T-cell (primary cell): ENCODE results near the gene FOXF2. TPM values are rescaled to one million over a fixed set of nuclear protein-coding genes. Genes with fewer than 3 reads are reported as not detected.

Experiments
- ATAC-seq, 4 experiments: fragments of 200-7000 bp in 3 of 4; fragments of 150-1000 bp in 1 of 4; cut with Tn5 transposase; replicated peaks in 1 of 4; 1 replicate in 3 of 4; 2 replicates in 1 of 4; pipeline ENCODE4 v1.10.0; 2021; ENCODE audit warnings: moderate library complexity in 3 of 4, mild to moderate bottlenecking in 2 of 4, moderate number of reproducible peaks in 1 of 4
- CTCF ChIA-PET, 2 donors: fragments of 300-600 bp; sonication (Branson Sonifier 250); formaldehyde crosslinking; loops; one replicate each; lab custom pipeline; 2022; ENCODE audit warnings: antibody characterized with exemption in 2 of 2; lab: Charles Lee
- POLR2A ChIA-PET, 2 donors: fragments of 300-600 bp; sonication (Branson Sonifier 250); formaldehyde crosslinking; loops; one replicate each; lab custom pipeline; 2022; ENCODE audit warnings: antibody characterized with exemption in 2 of 2; lab: Charles Lee
- DNase-seq, 35 experiments: peaks; one replicate each; pipeline versions ENCODE4 v3.0.0 to v3.0.0-alpha.2; 2013 to 2023
- H3K27ac ChIP-seq: one replicate; pipeline ENCODE4 v1.5.1; 2013; ENCODE audit warnings: low read length
- H3K27me3 ChIP-seq, 2 experiments: replicated peaks in 1 of 2; 1 replicate in 1 of 2; 2 replicates in 1 of 2; pipeline versions ENCODE4 v1.6.1 to v1.7.0; 2013; ENCODE audit warnings: low read length in 1 of 2, mixed read lengths in 1 of 2; ENCODE audit not compliant: control insufficient read depth in 2 of 2, insufficient read depth in 2 of 2; ENCODE audit errors: extremely low read depth in 1 of 2
- H3K36me3 ChIP-seq, 2 donors: 1 replicate in 1 of 2; 2 replicates in 1 of 2; pipeline versions ENCODE4 v1.6.1 to v1.7.0; 2013; ENCODE audit warnings: low read length in 1 of 2; ENCODE audit not compliant: control insufficient read depth in 2 of 2, insufficient read depth in 1 of 2; ENCODE audit errors: extremely low read depth in 1 of 2
- H3K4me1 ChIP-seq, 2 experiments: 1 replicate in 1 of 2; 2 replicates in 1 of 2; pipeline versions ENCODE4 v1.6.1 to v1.7.0; 2013; ENCODE audit warnings: low read length in 2 of 2, mixed read lengths in 1 of 2; ENCODE audit not compliant: insufficient read depth in 2 of 2, control insufficient read depth in 1 of 2; ENCODE audit errors: extremely low read depth in 1 of 2
- H3K4me3 ChIP-seq, 2 donors: 1 replicate in 1 of 2; 2 replicates in 1 of 2; pipeline versions ENCODE4 v1.5.1 to v1.7.0; 2013; ENCODE audit warnings: mild to moderate bottlenecking in 2 of 2, low read length in 1 of 2, moderate library complexity in 1 of 2; ENCODE audit not compliant: control insufficient read depth in 1 of 2; ENCODE audit errors: extremely low read depth in 1 of 2
- H3K9me3 ChIP-seq: 2 replicates; pipeline ENCODE4 v1.7.0; 2013
- H3K27ac Mint-ChIP-seq, 2 donors: one replicate each; pipeline ENCODE4 v1.8.0; 2020 to 2021; ENCODE audit warnings: mild to moderate bottlenecking in 2 of 2, mixed read lengths in 2 of 2
- H3K27me3 Mint-ChIP-seq, 2 donors: one replicate each; pipeline ENCODE4 v1.8.0; 2021 to 2022; ENCODE audit warnings: mixed read lengths in 2 of 2
- H3K36me3 Mint-ChIP-seq: one replicate; pipeline ENCODE4 v1.8.0; 2021; ENCODE audit warnings: mixed read lengths
- H3K4me1 Mint-ChIP-seq, 3 donors: one replicate each; pipeline ENCODE4 v1.8.0; 2020 to 2022; ENCODE audit warnings: mixed read lengths in 3 of 3, mild to moderate bottlenecking in 1 of 3
- H3K4me3 Mint-ChIP-seq, 3 donors: one replicate each; pipeline ENCODE4 v1.8.0; 2020 to 2022; ENCODE audit warnings: mild to moderate bottlenecking in 3 of 3, mixed read lengths in 3 of 3, moderate library complexity in 3 of 3
- H3K9me3 Mint-ChIP-seq, 3 donors: one replicate each; pipeline ENCODE4 v1.8.0; 2020 to 2022; ENCODE audit warnings: mixed read lengths in 3 of 3
- WGBS: methylation state at CpG from one replicate; pipeline ENCODE4 v1.1.5; 2013; ENCODE audit warnings: missing lambda C conversion rate; ENCODE audit not compliant: insufficient coverage; 5-methylcytosine and 5-hydroxymethylcytosine counted together
- total RNA-seq, 35 experiments: library from RNA in 6 of 35; stranded (reverse) in 6 of 35; fragments of 120-200 nt in 1 of 35; gene quantifications; one replicate each; pipeline versions ENCODE4 v1.2.1 to v1.2.4 and lab custom pipeline; 2013 to 2026

FOXF2 gene
- total RNA-seq, 5 donors from 2014 or later (not counting 1 experiment from before 2014, with no cell fraction given): not detected

DNA sequence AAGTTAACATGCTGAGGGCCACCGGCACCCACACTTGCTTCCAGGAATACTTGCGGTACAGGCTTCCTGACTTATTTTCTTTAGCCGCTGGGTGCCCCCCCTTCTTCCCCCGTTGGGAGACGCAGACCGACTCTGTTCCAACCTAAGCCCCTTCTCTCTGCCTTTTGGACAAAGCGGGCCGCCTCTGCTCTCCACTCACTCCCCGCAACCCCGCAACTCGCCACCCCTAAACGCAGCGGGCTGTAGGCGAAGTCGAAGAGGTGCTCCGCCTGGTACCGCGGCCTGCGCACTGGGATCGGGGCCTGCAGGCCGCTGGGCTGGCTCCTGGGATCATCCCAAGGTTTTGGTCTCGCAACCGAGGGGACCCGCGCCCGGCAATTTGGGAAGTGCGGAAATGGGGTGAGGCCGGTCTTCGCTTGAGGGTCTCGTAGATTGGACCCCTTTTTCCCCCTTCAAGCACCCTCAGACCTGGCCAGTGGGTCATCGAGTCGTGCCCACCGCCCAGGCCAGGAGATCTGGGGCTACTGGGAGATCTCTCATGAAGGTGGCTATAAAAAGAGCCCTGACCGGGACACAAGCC is 4.7 kb upstream of the FOXF2 start:
- ChIA-PET CTCF (no interaction called here), POLR2A (no interaction called here)
- DNase-seq (no peak), ATAC-seq (no peak)
- H3K4me1 ChIP-seq: peaks cover 4 to 39% of the 10 kb centered on the region in 2 experiments
- H3K36me3 Mint-ChIP-seq: no peaks in the 10 kb centered on the region
- H3K4me3 ChIP-seq: no peak overlapping the region
- H3K4me1 Mint-ChIP-seq: peaks cover 36 to 48% (median 39%) of the 10 kb centered on the region in 3 donors
- no peaks in the 10 kb centered on the region for H3K9me3 ChIP-seq
- H3K27ac Mint-ChIP-seq: no peak overlapping the region
- peaks cover 14 to 82% of the 10 kb centered on the region in 2 experiments for H3K27me3 ChIP-seq
- H3K4me3 Mint-ChIP-seq: no peak overlapping the region
- WGBS: 14% methylated on average over 27 of the region's 34 CpGs
- H3K36me3 ChIP-seq: no peaks in the 10 kb centered on the region
- H3K27ac ChIP-seq: no peak overlapping the region
- H3K9me3 Mint-ChIP-seq: no peaks in the 10 kb centered on the region
- H3K27me3 Mint-ChIP-seq: peaks cover 60 to 75% of the 10 kb centered on the region in 2 donors

DNA sequence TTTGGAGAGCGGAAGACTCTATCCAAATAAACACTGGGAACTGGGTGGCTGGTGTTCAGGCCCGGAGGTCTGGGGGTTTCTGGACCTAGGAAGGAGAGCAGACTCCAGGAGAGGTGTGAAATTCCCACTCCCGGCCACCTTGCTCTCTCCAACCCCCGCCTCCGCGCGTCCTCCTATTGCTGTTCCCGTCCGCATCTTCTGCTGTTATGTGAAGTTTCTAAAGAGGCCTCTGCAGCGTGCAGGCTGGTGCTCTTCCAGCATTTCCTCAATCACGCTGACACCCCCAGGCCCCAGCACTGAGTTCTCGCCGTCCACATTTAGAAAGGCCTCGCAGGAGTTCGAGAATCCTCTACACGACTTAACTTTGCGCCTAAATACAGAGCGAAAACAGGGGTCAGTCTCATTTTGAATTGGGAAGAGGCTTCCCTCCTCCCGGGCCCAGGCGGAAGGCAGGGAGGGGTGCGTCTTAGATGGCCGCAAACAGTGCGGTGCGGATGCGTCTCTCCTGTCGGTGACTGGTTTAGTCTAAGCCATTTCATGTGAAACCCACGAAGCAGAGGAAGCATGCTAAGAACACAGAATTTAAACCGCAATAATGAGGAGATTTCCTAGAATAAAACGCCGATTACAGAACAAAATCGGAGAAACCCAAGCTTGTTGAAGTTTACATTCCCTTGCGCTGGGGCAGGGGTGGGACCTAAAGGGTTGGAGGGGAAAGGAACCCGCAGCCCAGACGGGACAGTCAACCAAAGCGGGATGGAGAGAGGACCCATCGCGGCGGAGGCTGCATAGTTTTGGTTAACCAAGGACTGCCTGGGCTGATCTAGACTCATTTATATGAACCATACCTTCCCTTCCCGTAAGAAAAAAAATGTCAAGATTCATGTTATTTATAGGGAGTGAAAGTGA is 4.0 kb upstream of the FOXF2 start:
- Mint-ChIP-seq H3K27ac (no peak overlapping the region), H3K4me3 (peak overlapping the region in 1 of 3 donors; percentile 21), H3K36me3 (no peaks in the 10 kb centered on the region), H3K9me3 (no peaks in the 10 kb centered on the region), H3K4me1 (peaks cover 29 to 44% (median 36%) of the 10 kb centered on the region in 3 donors), H3K27me3 (peaks cover 55 to 71% of the 10 kb centered on the region in 2 donors)
- no peak overlapping the region for H3K27ac ChIP-seq
- H3K9me3 ChIP-seq: no peaks in the 10 kb centered on the region
- peaks cover 4 to 37% of the 10 kb centered on the region in 2 experiments for H3K4me1 ChIP-seq
- DNase-seq (no peak), ATAC-seq (no peak)
- no peak overlapping the region for H3K4me3 ChIP-seq
- no peaks in the 10 kb centered on the region for H3K36me3 ChIP-seq
- 13% methylated on average over 17 of the region's 39 CpGs for WGBS
- peaks cover 9 to 80% of the 10 kb centered on the region in 2 experiments for H3K27me3 ChIP-seq
- CTCF ChIA-PET: interaction anchor here in 1 of 2 donors (1.6 kb wide), 1 partner anchor 791 kb away, joined by 4 read pairs; no protein-coding TSS in a partner anchor
- POLR2A ChIA-PET: no interaction called here

DNA sequence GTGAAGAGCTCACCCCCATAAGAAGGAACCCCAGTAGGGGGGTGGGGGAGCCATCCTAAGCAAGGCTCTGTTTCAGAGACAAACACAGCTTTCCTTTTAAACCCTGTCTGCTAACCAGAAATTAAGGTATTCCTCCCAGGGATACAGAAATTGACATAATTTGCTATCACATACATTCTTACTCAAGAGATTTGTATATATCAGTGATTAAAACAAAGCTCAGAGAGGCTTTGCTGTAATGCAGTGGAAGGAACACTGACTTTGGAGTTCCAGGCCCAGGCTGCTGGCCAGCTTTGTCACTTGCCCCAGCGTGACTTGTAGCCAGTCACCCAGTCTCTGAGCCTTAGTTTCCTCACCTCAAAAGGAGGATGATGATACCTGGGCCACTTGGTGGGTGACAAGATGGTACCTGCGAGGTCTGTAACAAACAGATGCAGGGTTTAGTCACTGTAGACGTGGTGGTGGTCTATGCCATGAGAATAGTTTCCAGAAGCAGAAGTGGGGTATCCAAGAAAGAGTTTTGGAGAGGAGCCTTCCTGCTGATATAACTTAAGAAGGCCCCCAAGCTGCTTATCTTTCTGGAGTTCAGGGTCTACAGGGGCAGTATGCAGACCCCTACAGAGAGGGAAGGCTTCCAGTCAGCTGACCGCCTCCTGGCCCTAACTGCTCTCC is 3.2 kb upstream of the FOXF2 start:
- no peak overlapping the region for H3K27ac ChIP-seq
- Mint-ChIP-seq H3K27ac (no peak overlapping the region), H3K4me1 (peaks cover 21 to 36% (median 29%) of the 10 kb centered on the region in 3 donors), H3K36me3 (no peaks in the 10 kb centered on the region), H3K9me3 (no peaks in the 10 kb centered on the region), H3K4me3 (no peak overlapping the region), H3K27me3 (peaks cover 48 to 67% of the 10 kb centered on the region in 2 donors)
- CTCF ChIA-PET: interaction anchor here (0.8 to 1.6 kb wide), 2 partner anchors 751 to 791 kb away, joined by 4 to 6 read pairs; no protein-coding TSS in a partner anchor
- H3K4me3 ChIP-seq: no peak overlapping the region
- H3K27me3 ChIP-seq: peaks cover 8 to 79% of the 10 kb centered on the region in 2 experiments
- peaks cover 4 to 38% of the 10 kb centered on the region in 2 experiments for H3K4me1 ChIP-seq
- POLR2A ChIA-PET: no interaction called here
- no peaks in the 10 kb centered on the region for H3K9me3 ChIP-seq
- ATAC-seq (no peak), DNase-seq (no peak)
- no peaks in the 10 kb centered on the region for H3K36me3 ChIP-seq
- WGBS: 53% methylated on average over 3 of the region's 4 CpGs

DNA sequence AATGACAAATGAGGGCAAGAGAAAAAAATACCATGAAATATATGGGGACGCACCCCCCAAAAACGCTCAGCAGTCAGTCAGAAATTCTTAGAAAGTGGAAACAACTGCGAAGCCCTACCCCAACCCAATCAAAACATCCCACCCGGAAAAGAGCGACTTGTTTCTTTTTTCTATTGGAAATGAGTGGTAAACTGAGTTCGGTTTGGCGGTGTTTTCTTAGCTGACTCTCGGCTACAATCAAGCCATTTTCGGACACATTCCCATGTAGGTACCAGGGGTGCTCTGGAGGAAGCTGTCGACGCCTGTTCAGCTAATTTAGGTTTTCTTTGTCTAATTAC is 1.9 kb upstream of the FOXF2 start:
- H3K27ac Mint-ChIP-seq: no peak overlapping the region
- H3K9me3 ChIP-seq: no peaks in the 10 kb centered on the region
- no peaks in the 10 kb centered on the region for H3K36me3 ChIP-seq
- no peaks in the 10 kb centered on the region for H3K9me3 Mint-ChIP-seq
- WGBS: 28% methylated on average over 3 of the region's 11 CpGs
- ATAC-seq: no peak
- peaks cover 59 to 75% of the 10 kb centered on the region in 2 donors for H3K27me3 Mint-ChIP-seq
- ChIA-PET POLR2A (no interaction called here), CTCF (no interaction called here)
- no peaks in the 10 kb centered on the region for H3K36me3 Mint-ChIP-seq
- peaks cover 0 to 26% of the 10 kb centered on the region in 2 experiments for H3K4me1 ChIP-seq
- peaks cover 20 to 36% (median 35%) of the 10 kb centered on the region in 3 donors for H3K4me1 Mint-ChIP-seq
- peak overlapping the region in 1 of 3 donors; percentile 84 for H3K4me3 Mint-ChIP-seq
- DNase-seq: peak in 1 of 35 experiments; percentile 4
- H3K27ac ChIP-seq: no peak overlapping the region
- peaks cover 8 to 81% of the 10 kb centered on the region in 2 experiments for H3K27me3 ChIP-seq
- H3K4me3 ChIP-seq: no peak overlapping the region

DNA sequence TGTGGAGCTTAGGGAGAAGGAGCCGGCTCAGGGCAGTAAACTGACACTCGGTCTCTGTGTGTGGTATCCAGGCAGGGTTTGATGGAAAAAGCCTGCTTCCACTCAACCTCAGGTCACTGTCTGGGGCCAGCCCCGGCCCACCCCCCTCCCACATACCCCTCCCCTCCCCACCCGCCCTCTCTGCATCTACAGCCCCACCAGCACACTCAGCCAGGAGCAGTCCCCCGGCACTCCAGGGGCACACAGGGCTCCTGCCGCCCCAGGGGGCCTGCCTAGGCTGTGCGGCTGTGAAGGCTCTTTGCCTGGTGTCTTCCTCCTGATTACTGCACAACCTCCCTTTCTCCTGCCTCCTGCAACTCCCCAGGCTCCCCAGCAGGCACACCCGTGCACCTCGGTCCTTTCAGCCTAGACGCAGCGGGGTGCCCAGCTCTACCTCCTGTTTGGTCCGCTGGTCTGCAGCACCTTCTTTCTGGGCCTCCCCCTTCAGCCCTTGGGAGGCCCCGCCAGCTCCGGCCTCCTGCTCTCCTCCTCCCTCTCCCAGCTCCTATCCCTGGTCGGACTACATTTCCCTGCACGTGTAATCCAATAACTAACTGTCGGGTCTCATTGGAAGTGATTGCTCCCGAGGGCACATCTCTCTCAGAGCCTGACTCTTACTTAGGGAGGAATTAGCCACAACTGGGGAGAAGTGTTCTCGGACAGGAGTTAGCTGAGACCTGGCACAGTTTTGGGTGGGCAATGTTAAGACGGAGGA is 1.3 kb upstream of the FOXF2 start:
- H3K4me3 Mint-ChIP-seq: peak overlapping the region in 2 of 3 donors; percentile 64 to 84
- POLR2A ChIA-PET: no interaction called here

More for the DNA sequence above, 1.3 kb upstream of the FOXF2 start:
- ATAC-seq (no peak), DNase-seq (peak in 1 of 35 experiments; percentile 14)
- no peaks in the 10 kb centered on the region for H3K36me3 Mint-ChIP-seq
- Histone ChIP-seq H3K36me3 (no peaks in the 10 kb centered on the region), H3K4me3 (no peak overlapping the region), H3K27me3 (peaks cover 8 to 81% of the 10 kb centered on the region in 2 experiments), H3K9me3 (no peaks in the 10 kb centered on the region), H3K4me1 (peaks cover 0 to 26% of the 10 kb centered on the region in 2 experiments), H3K27ac (no peak overlapping the region)
- no peaks in the 10 kb centered on the region for H3K9me3 Mint-ChIP-seq
- H3K27me3 Mint-ChIP-seq: peaks cover 60 to 71% of the 10 kb centered on the region in 2 donors
- 9% methylated on average over 8 of the region's 20 CpGs for WGBS
- peaks cover 20 to 35% (median 33%) of the 10 kb centered on the region in 3 donors for H3K4me1 Mint-ChIP-seq
- no peak overlapping the region for H3K27ac Mint-ChIP-seq
- CTCF ChIA-PET: no interaction called here
